H9 (cell line): Measurements from ENCODE around the gene DNLZ. TPM values are rescaled to one million over a fixed set of nuclear protein-coding genes. Genes with fewer than 3 reads are reported as not detected.

ENCODE experiments used
- DNase-seq: peaks from one replicate; pipeline ENCODE4 v3.0.0-alpha.2; 2017
- H2AFZ ChIP-seq: one replicate; pipeline ENCODE4 v1.6.1; 2013; ENCODE audit warnings: mild to moderate bottlenecking, low read length, control low read depth, moderate library complexity
- H2AK5ac ChIP-seq: 2 replicates; pipeline ENCODE4 v1.6.1; 2013; ENCODE audit warnings: low read length, control low read depth, mixed read lengths; ENCODE audit not compliant: insufficient read length
- H2BK120ac ChIP-seq: one replicate; pipeline ENCODE4 v1.6.1; 2013; ENCODE audit warnings: low read depth, mild to moderate bottlenecking, low read length, control low read depth, inconsistent platforms; ENCODE audit not compliant: poor library complexity, severe bottlenecking
- H2BK12ac ChIP-seq: 2 replicates; pipeline ENCODE4 v1.6.1; 2013; ENCODE audit warnings: low read length, control low read depth, mixed read lengths, low read depth; ENCODE audit not compliant: insufficient read length
- H2BK15ac ChIP-seq: 2 replicates; pipeline ENCODE4 v1.6.1; 2013; ENCODE audit warnings: low read depth, low read length, control low read depth
- H2BK20ac ChIP-seq: one replicate; pipeline ENCODE4 v1.6.1; 2013; ENCODE audit warnings: low read depth, mild to moderate bottlenecking, low read length, control low read depth, inconsistent platforms; ENCODE audit not compliant: poor library complexity, severe bottlenecking
- H2BK5ac ChIP-seq: 2 replicates; pipeline ENCODE4 v1.6.1; 2013; ENCODE audit warnings: low read length, control low read depth, mixed read lengths; ENCODE audit not compliant: insufficient read length
- H3K14ac ChIP-seq: 2 replicates; pipeline ENCODE4 v1.6.1; 2013; ENCODE audit warnings: low read length, control low read depth; ENCODE audit not compliant: insufficient read depth
- H3K18ac ChIP-seq: 2 replicates; pipeline ENCODE4 v1.6.1; 2013; ENCODE audit warnings: low read depth, mild to moderate bottlenecking, mixed read lengths, low read length, control low read depth; ENCODE audit not compliant: insufficient read length
- H3K23ac ChIP-seq: 2 replicates; pipeline ENCODE4 v1.6.1; 2013; ENCODE audit warnings: low read length, control low read depth, mixed read lengths, low read depth; ENCODE audit not compliant: insufficient read length
- H3K23me2 ChIP-seq: 2 replicates; pipeline ENCODE4 v1.6.1; 2013; ENCODE audit warnings: low read depth, mild to moderate bottlenecking, mixed read lengths, low read length, control low read depth; ENCODE audit not compliant: insufficient read length, poor library complexity, severe bottlenecking
- H3K27ac ChIP-seq: 2 replicates; pipeline ENCODE4 v1.5.1; 2013; ENCODE audit warnings: low read length, control low read depth, mixed read lengths, low read depth; ENCODE audit not compliant: insufficient read length
- H3K27me3 ChIP-seq: 2 replicates; pipeline ENCODE4 v1.6.1; 2013; ENCODE audit warnings: low read length, control low read depth, inconsistent platforms; ENCODE audit not compliant: insufficient read depth
- H3K4ac ChIP-seq: 2 replicates; pipeline ENCODE4 v1.6.1; 2013; ENCODE audit warnings: low read depth, mild to moderate bottlenecking, control low read depth, inconsistent platforms, low read length, moderate library complexity
- H3K4me1 ChIP-seq: 2 replicates; pipeline ENCODE4 v1.6.1; 2013; ENCODE audit warnings: low read length, control low read depth, inconsistent platforms; ENCODE audit not compliant: insufficient read depth
- H3K4me2 ChIP-seq: 2 replicates; pipeline ENCODE4 v1.6.1; 2013; ENCODE audit warnings: low read length, control low read depth, mixed read lengths; ENCODE audit not compliant: insufficient read length, insufficient read depth
- H3K56ac ChIP-seq: 2 replicates; pipeline ENCODE4 v1.6.1; 2013; ENCODE audit warnings: low read depth, mild to moderate bottlenecking, mixed read lengths, low read length, control low read depth; ENCODE audit not compliant: insufficient read length
- H3K79me1 ChIP-seq: 2 replicates; pipeline ENCODE4 v1.6.1; 2013; ENCODE audit warnings: low read depth, mild to moderate bottlenecking, moderate library complexity, low read length, control low read depth, inconsistent platforms; ENCODE audit not compliant: insufficient read depth, poor library complexity, severe bottlenecking
- H3K79me2 ChIP-seq: 2 replicates; pipeline ENCODE4 v1.6.1; 2013; ENCODE audit warnings: low read length, control low read depth, inconsistent platforms; ENCODE audit not compliant: insufficient read depth
- H3K9ac ChIP-seq: 2 replicates; pipeline ENCODE4 v1.6.1; 2013; ENCODE audit warnings: low read length, control low read depth, mixed read lengths; ENCODE audit not compliant: insufficient read length; ENCODE audit errors: extremely low read depth
- H3K9me3 ChIP-seq: one replicate; pipeline ENCODE4 v1.6.1; 2013; ENCODE audit warnings: low read depth, low read length, inconsistent platforms; ENCODE audit not compliant: control insufficient read depth
- H3T11ph ChIP-seq: one replicate; pipeline ENCODE4 v1.6.1; 2013; ENCODE audit warnings: mild to moderate bottlenecking, low read length, control low read depth, inconsistent platforms
- H4K20me1 ChIP-seq: one replicate; pipeline ENCODE4 v1.6.1; 2013; ENCODE audit not compliant: control insufficient read depth, insufficient read length, insufficient read depth
- H4K5ac ChIP-seq: 2 replicates; pipeline ENCODE4 v1.6.1; 2013; ENCODE audit warnings: low read depth, mild to moderate bottlenecking, mixed read lengths, low read length, control low read depth; ENCODE audit not compliant: insufficient read length
- H4K8ac ChIP-seq: replicated peaks from 2 replicates; pipeline ENCODE4 v1.6.1; 2013; ENCODE audit warnings: low read length, control low read depth, mixed read lengths, low read depth; ENCODE audit not compliant: insufficient read length
- H4K91ac ChIP-seq: 2 replicates; pipeline ENCODE4 v1.6.1; 2013; ENCODE audit warnings: low read depth, mild to moderate bottlenecking, moderate library complexity, mixed read lengths, low read length, control low read depth; ENCODE audit not compliant: insufficient read length
- H3K27ac Mint-ChIP-seq, 3 experiments: 2 replicates in 2 of 3; 3 replicates in 1 of 3; pipeline ENCODE4 v1.8.0; 2020 to 2021; ENCODE audit warnings: mixed read lengths in 3 of 3, mild to moderate bottlenecking in 1 of 3, moderate library complexity in 1 of 3
- H3K27me3 Mint-ChIP-seq: 2 replicates; pipeline ENCODE4 v1.8.0; 2021; ENCODE audit warnings: low read depth, mild to moderate bottlenecking, moderate library complexity, mixed read lengths
- H3K36me3 Mint-ChIP-seq, 3 experiments: 2 replicates in 2 of 3; 3 replicates in 1 of 3; pipeline ENCODE4 v1.8.0; 2020 to 2021; ENCODE audit warnings: low read depth in 3 of 3, mixed read lengths in 3 of 3; ENCODE audit not compliant: insufficient read depth in 1 of 3
- H3K4me1 Mint-ChIP-seq, 2 experiments: 2 replicates each; pipeline ENCODE4 v1.8.0; 2020; ENCODE audit warnings: mixed read lengths in 2 of 2
- H3K4me3 Mint-ChIP-seq, 2 experiments: 2 replicates in 1 of 2; 3 replicates in 1 of 2; pipeline ENCODE4 v1.8.0; 2020 to 2021; ENCODE audit warnings: mild to moderate bottlenecking in 2 of 2, mixed read lengths in 2 of 2, moderate library complexity in 1 of 2
- H3K9me3 Mint-ChIP-seq, 2 experiments: 2 replicates in 1 of 2; 3 replicates in 1 of 2; pipeline ENCODE4 v1.8.0; 2020; ENCODE audit warnings: mild to moderate bottlenecking in 2 of 2, mixed read lengths in 2 of 2, moderate library complexity in 1 of 2
- CTCF ChIP-seq: fragments of 200-600 bp; sonication (generic); conservative IDR thresholded peaks from 3 replicates; pipeline ENCODE4 v1.8.0; 2021; ENCODE audit warnings: antibody characterized with exemption, mild to moderate bottlenecking
- whole genome bisulfite sequencing: extraction: QIAGEN DNeasy Blood & Tissue Kit; methylation state at CpG from one replicate; pipeline ENCODE4 v1.1.7; 2013; ENCODE audit warnings: missing lambda C conversion rate, low lambda C conversion rate, mixed read lengths; ENCODE audit not compliant: insufficient read length; ENCODE audit errors: extremely low coverage; 5-methylcytosine and 5-hydroxymethylcytosine counted together
- total RNA-seq: library from RNA; stranded (reverse); gene quantifications from 2 replicates; pipeline ENCODE4 v1.2.1, GENCODE V29; 2021

The DNLZ gene
- total RNA-seq, 1 experiment from 2014 or later = 24.8 TPM

- H3K18ac ChIP-seq = peak overlapping the region; percentile 53
- WGBS = no CpG with 5 or more reads among the region's 28 CpGs
- H3K79me2 ChIP-seq = peaks cover 2% of the 10 kb centered on the region; the same call in 1 of the 2 replicates
- H3K4me1 ChIP-seq = peaks cover 4% of the 10 kb centered on the region; the same call in 1 of the 2 replicates
- H3K9ac ChIP-seq = no peak overlapping the region
- H3K27ac ChIP-seq = no peak overlapping the region
- H3K9me3 Mint-ChIP-seq = no peaks in the 10 kb centered on the region; a peak in 1 of 5 replicates
- H2BK20ac ChIP-seq = no peak overlapping the region
- H2BK12ac ChIP-seq = no peak overlapping the region
- no peaks in the 10 kb centered on the region for H4K20me1 ChIP-seq
- H3K56ac ChIP-seq = no peak overlapping the region
- H4K8ac ChIP-seq = no peak overlapping the region
- no peaks in the 10 kb centered on the region; a peak in 1 of 7 replicates for H3K36me3 Mint-ChIP-seq
- H4K5ac ChIP-seq = no peak overlapping the region
- no peaks in the 10 kb centered on the region; the same call in 1 of the 2 replicates for H3K27me3 Mint-ChIP-seq
- peaks cover 2% of the 10 kb centered on the region for H3K79me1 ChIP-seq
- H2BK15ac ChIP-seq = no peak overlapping the region
- H3K14ac ChIP-seq = no peak overlapping the region
- no peak overlapping the region for H3T11ph ChIP-seq
- H3K4me2 ChIP-seq = no peak overlapping the region
- no peak overlapping the region for H2BK120ac ChIP-seq
- no peak overlapping the region for H4K91ac ChIP-seq
- H2AFZ ChIP-seq = no peak overlapping the region
- no peaks in the 10 kb centered on the region for H3K23me2 ChIP-seq
- no peak overlapping the region for H2BK5ac ChIP-seq
- H3K4ac ChIP-seq = no peak overlapping the region
- H3K27me3 ChIP-seq = no peaks in the 10 kb centered on the region
- TF ChIP-seq CTCF = no peak
- H3K4me1 Mint-ChIP-seq = peaks cover 9 to 11% of the 10 kb centered on the region in 2 experiments
- H3K27ac Mint-ChIP-seq = no peak overlapping the region; a peak in 1 of 7 replicates
- peak overlapping the region; percentile 58 to 72; a peak in 2 of 5 replicates for H3K4me3 Mint-ChIP-seq
- DNase-seq = peak; percentile 70
- no peak overlapping the region for H3K23ac ChIP-seq
- no peaks in the 10 kb centered on the region for H3K9me3 ChIP-seq
- H2AK5ac ChIP-seq = no peak overlapping the region
These were observed 37.3 kb downstream of the DNLZ start for GRCh38 chr9:136326061-136326760.
